GM10248 (cell line): ENCODE results near the gene ENPP6.

Experiments used
- CTCF ChIA-PET: fragments of 300-600 bp; sonication (Branson Sonifier 250); formaldehyde crosslinking; extraction: SDS; loops from one replicate; lab custom pipeline; 2021; ENCODE audit warnings: antibody characterized with exemption; lab: Yijun Ruan, JAX
- POLR2A ChIA-PET: fragments of 350-650 bp; sonication (Branson Sonifier 250); formaldehyde crosslinking; extraction: SDS; loops from one replicate; lab custom pipeline; 2020; ENCODE audit warnings: antibody characterized with exemption; lab: Yijun Ruan, JAX
- DNase-seq: peaks from one replicate; pipeline ENCODE4 v3.0.0; 2012; ENCODE audit errors: extremely low spot score
- CTCF ChIP-seq: IDR thresholded peaks from 2 replicates; pipeline ENCODE4 v1.5.1; 2012; ENCODE audit warnings: mild to moderate bottlenecking, low read depth; ENCODE audit errors: extremely low read depth, missing control alignments, control extremely low read depth

ENPP6 gene

GRCh38 chr4:184246426-184246825 is 28.8 kb upstream of the ENPP6 start:
- CTCF ChIA-PET = interaction anchor here (1.1 to 1.9 kb wide), 4 partner anchors 10 to 20 kb away, joined by 3 to 6 read pairs (median 4); no protein-coding TSS in a partner anchor
- POLR2A ChIA-PET = no interaction called here
- DNase-seq = no peak
- TF ChIP-seq CTCF = no peak

GRCh38 chr4:184238072-184238745 is 20.5 kb upstream of the ENPP6 start:
- CTCF ChIA-PET = interaction anchor here (1.2 to 2.3 kb wide), 3 partner anchors 8 to 13 kb away, joined by 3 to 6 read pairs (median 5); no protein-coding TSS in a partner anchor
- DNase-seq = no peak
- TF ChIP-seq CTCF = no peak
- POLR2A ChIA-PET = no interaction called here

- no peak for TF ChIP-seq CTCF
- no peak for DNase-seq
- ChIA-PET POLR2A (no interaction called here), CTCF (interaction anchor here (0.8 to 2.3 kb wide), 8 partner anchors 8 to 27 kb away, joined by 3 to 6 read pairs (median 4); partner anchors contain the start of gene ENPP6)
Measured at GRCh38 chr4:184237612-184238011, 19.9 kb upstream of the ENPP6 start.

GRCh38 chr4:184235526-184235925 is 17.9 kb upstream of the ENPP6 start:
- POLR2A ChIA-PET = no interaction called here
- no peak for DNase-seq
- CTCF ChIA-PET = interaction anchor here (1.2 to 2.3 kb wide), 5 partner anchors 8 to 28 kb away, joined by 3 to 8 read pairs (median 6); no protein-coding TSS in a partner anchor
- TF ChIP-seq CTCF = no peak

GRCh38 chr4:184234155-184234554 is 16.5 kb upstream of the ENPP6 start:
- ChIA-PET POLR2A (no interaction called here), CTCF (interaction anchor here (0.8 to 1.2 kb wide), 2 partner anchors 10 to 17 kb away, joined by 3 read pairs; no protein-coding TSS in a partner anchor)
- no peak for TF ChIP-seq CTCF
- no peak for DNase-seq

- no peak for DNase-seq
- ChIA-PET POLR2A (no interaction called here), CTCF (no interaction called here)
- TF ChIP-seq CTCF = no peak
Measured at GRCh38 chr4:184232975-184233374, 15.3 kb upstream of the ENPP6 start.
